MG63 (cell line): ENCODE measurements around the gene ELAVL1. TPM values are rescaled to one million over a fixed set of nuclear protein-coding genes. Genes with fewer than 3 reads are reported as not detected.
"Not testable (repeated sequence)": the region's sequence is repeated elsewhere in the genome, so short reads cannot be mapped to it uniquely, and the experiment has no call there.

ENCODE experiments used
- DNase-seq: peaks from one replicate; pipeline ENCODE4 v3.0.0-alpha.2; 2020
- H3K27me3 ChIP-seq: fragments of 250-450 bp; sonication (Bioruptor Pico); 2 replicates; pipeline ENCODE4 v1.5.1; 2020; ENCODE audit warnings: mild to moderate bottlenecking, moderate library complexity
- H3K36me3 ChIP-seq: fragments of 250-450 bp; sonication (Bioruptor Pico); 2 replicates; pipeline ENCODE4 v1.5.1; 2020; ENCODE audit warnings: mild to moderate bottlenecking, moderate library complexity
- H3K4me3 ChIP-seq: fragments of 250-450 bp; sonication (Bioruptor Pico); 2 replicates; pipeline ENCODE4 v1.5.1; 2020; ENCODE audit warnings: mild to moderate bottlenecking, moderate library complexity
- H3K9me3 ChIP-seq: fragments of 250-450 bp; sonication (Bioruptor Pico); 2 replicates; pipeline ENCODE4 v1.5.1; 2020; ENCODE audit warnings: mild to moderate bottlenecking, moderate library complexity
- total RNA-seq: library from RNA; depleted of rRNA; stranded (reverse); fragments of >200 nt; shearing (Covaris generic); gene quantifications from 2 replicates; pipeline ENCODE4 v1.2.3, GENCODE V29; 2014; ENCODE audit warnings: low replicate concordance

Gene ELAVL1
- total RNA-seq, 1 experiment from 2014 or later = 118 TPM

DNA sequence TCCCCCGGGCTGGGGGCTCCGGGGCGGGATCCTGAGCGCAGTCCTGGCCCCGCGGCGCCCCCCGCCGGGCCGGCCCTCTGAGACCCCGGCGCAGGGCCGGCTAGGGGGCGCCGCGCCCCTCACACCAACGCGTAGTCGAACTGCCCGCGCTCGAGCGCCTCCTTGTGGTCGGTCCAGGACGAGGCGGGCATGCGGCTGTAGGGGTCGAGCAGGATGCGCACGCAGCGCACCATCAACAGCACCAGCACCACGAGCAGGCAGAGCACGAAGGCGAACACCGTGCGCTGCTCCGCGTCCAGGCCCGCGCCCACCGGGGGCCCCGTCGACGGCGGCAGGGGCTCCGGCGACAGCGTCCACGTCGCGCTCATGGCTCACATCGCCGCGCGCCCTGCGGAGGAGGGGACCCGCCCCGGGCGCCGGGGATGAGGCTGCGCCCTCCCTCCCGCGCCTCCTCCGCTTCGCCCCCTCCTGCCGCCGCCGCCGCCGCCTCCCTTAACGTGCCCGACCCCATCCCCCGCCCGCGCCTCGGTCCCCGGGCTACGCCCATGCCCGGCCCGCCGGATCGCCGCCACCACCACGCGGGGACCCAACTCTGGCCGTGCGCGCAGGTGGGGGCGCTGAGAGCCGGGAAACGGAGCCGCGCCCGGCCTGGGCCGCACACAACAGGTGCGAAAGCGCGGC, 80.1 kb downstream of the ELAVL1 start:
- peak overlapping the region; percentile 44 for H3K4me3 ChIP-seq

GRCh38 chr19:7924651-7925170, 80.7 kb downstream of the ELAVL1 start:
- no peak overlapping the region; the same call in 1 of the 2 replicates for H3K4me3 ChIP-seq

More for the DNA sequence above, 80.1 kb downstream of the ELAVL1 start:
- peaks cover 51% of the 10 kb centered on the region for H3K36me3 ChIP-seq
- no peaks in the 10 kb centered on the region for H3K27me3 ChIP-seq
- H3K9me3 ChIP-seq = no peaks in the 10 kb centered on the region
- peak; percentile 83 for DNase-seq

GRCh38 chr19:7924241-7924640, 81.2 kb downstream of the ELAVL1 start:
- no peak overlapping the region for H3K4me3 ChIP-seq
- peaks cover 44% of the 10 kb centered on the region for H3K36me3 ChIP-seq
- DNase-seq = no peak
- H3K27me3 ChIP-seq = no peaks in the 10 kb centered on the region
- H3K9me3 ChIP-seq = no peaks in the 10 kb centered on the region

More at GRCh38 chr19:7924651-7925170, 80.7 kb downstream of the ELAVL1 start:
- Histone ChIP-seq H3K36me3 (peaks cover 47% of the 10 kb centered on the region), H3K27me3 (no peaks in the 10 kb centered on the region), H3K9me3 (no peaks in the 10 kb centered on the region)
- DNase-seq = no peak

DNA sequence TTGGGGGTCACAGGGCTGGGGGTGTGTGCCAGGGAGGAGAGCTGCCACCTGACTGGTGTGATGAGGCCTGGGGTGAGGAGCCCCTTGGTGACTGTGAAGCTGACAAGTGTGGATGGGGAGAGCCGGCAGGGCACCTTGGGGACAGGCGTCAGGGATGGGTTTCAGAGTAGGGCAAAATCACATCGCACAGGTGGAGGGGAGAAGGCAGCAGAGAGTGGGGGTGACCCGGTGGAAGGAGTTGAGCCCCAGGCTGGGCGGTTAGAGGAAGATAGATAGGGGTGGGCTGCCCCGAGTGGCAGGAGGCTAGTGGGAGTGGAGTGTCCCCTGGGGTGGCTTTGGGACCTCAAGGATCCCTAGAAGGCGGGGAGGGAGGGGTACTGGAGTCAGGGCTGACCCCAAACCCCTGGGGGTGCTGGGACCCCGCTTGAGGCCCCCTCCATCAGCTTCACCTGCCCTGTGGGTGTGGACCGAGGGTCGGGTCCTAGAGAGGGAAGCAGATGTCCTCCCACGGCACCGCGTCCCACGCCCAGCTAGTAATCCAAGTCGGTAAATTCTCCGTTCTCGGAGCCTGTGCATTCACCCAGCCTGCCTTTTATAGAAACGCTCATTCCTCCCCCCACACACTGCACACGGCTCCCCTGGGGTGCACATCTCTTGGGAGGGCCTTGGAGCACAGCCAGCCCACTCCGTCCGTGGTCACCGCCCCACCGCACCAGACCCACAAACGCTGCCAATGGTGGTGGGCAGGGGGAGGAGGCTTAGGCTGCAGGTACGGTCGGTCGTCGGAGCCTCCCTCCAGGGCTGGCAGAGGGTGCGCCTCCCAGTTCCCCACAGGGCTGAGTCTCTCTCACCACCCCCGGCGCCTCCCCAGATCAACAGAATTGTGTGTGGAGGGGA, 81.9 kb downstream of the ELAVL1 start:
- H3K36me3 ChIP-seq = peaks cover 40% of the 10 kb centered on the region
- no peak for DNase-seq
- no peaks in the 10 kb centered on the region for H3K9me3 ChIP-seq
- H3K4me3 ChIP-seq = no peak overlapping the region
- 0 out of 2 replicates have a peak, but pooled peaks cover under 1% of the 10 kb centered on the region for H3K27me3 ChIP-seq

DNA sequence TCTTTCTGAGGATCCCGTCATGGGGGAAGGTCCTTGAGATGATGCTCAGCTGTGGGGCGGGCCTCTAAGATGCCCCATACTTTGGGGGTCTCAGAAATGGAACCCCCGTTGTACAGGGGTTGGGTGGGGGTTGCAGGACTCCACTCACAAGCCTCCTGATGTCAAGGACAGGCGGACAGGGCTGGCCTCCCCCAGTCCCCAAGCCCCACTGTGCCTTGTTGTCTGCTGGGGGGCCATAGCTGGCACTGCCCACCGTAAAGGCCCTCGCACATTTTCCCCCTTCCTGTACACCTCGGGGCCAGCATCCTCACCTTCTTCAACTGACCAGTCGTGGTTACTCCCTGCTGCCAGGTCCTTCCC, 82.6 kb downstream of the ELAVL1 start:
- H3K9me3 ChIP-seq = no peaks in the 10 kb centered on the region
- no peak for DNase-seq

GRCh38 chr19:7921967-7922835, 83.2 kb downstream of the ELAVL1 start:
- H3K27me3 ChIP-seq = peaks cover 6% of the 10 kb centered on the region
- no peaks in the 10 kb centered on the region for H3K9me3 ChIP-seq
- H3K36me3 ChIP-seq = peaks cover 27% of the 10 kb centered on the region
- DNase-seq = no peak
- H3K4me3 ChIP-seq = no peak overlapping the region

More for the DNA sequence above, 82.6 kb downstream of the ELAVL1 start:
- Histone ChIP-seq H3K4me3 (no peak overlapping the region), H3K27me3 (0 out of 2 replicates have a peak, but pooled peaks cover 3% of the 10 kb centered on the region), H3K36me3 (peaks cover 33% of the 10 kb centered on the region)

DNA sequence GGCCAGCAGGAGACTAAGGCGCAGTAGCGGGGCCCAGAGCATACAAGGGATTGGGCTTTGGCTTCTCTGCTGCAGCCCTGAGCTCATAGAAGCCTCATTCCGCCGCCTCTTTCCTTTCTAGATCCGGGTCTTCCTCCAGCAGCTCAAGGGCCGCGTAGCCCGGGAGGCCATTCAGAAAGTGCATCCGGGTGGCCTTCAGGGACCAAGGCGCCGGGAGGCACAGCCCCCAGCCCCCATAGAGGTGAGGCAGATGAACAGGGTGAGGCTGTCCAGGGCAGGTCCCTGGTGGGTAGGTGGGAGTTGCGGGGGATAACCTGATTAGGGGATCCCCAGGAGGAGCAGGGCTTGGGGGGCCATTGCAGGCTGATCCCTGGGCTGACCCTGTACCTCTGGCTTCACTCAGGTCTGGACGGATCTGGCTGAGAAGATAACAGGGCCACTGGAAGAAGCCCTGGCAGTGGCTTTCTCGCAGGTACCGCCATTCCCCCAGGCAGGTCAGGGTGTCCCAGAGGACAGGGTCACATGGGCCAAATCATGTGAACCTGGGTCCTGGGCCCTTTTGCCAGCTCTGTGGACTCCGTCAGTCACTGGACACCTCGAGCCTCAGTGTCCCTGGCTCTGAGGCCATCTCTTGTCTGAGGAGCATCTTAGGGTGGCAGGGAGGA, 84.0 kb downstream of the ELAVL1 start:
- DNase-seq = no peak
- H3K36me3 ChIP-seq = peaks cover 19% of the 10 kb centered on the region
- H3K9me3 ChIP-seq = no peaks in the 10 kb centered on the region
- H3K27me3 ChIP-seq = peaks cover 12% of the 10 kb centered on the region
- peak overlapping the region; percentile 58 for H3K4me3 ChIP-seq

GRCh38 chr19:7920519-7921301, 84.7 kb downstream of the ELAVL1 start:
- no peaks in the 10 kb centered on the region for H3K9me3 ChIP-seq
- H3K4me3 ChIP-seq = peak overlapping the region; percentile 86
- DNase-seq = peak; percentile 99
- H3K36me3 ChIP-seq = peaks cover 18% of the 10 kb centered on the region
- peaks cover 19% of the 10 kb centered on the region for H3K27me3 ChIP-seq

DNA sequence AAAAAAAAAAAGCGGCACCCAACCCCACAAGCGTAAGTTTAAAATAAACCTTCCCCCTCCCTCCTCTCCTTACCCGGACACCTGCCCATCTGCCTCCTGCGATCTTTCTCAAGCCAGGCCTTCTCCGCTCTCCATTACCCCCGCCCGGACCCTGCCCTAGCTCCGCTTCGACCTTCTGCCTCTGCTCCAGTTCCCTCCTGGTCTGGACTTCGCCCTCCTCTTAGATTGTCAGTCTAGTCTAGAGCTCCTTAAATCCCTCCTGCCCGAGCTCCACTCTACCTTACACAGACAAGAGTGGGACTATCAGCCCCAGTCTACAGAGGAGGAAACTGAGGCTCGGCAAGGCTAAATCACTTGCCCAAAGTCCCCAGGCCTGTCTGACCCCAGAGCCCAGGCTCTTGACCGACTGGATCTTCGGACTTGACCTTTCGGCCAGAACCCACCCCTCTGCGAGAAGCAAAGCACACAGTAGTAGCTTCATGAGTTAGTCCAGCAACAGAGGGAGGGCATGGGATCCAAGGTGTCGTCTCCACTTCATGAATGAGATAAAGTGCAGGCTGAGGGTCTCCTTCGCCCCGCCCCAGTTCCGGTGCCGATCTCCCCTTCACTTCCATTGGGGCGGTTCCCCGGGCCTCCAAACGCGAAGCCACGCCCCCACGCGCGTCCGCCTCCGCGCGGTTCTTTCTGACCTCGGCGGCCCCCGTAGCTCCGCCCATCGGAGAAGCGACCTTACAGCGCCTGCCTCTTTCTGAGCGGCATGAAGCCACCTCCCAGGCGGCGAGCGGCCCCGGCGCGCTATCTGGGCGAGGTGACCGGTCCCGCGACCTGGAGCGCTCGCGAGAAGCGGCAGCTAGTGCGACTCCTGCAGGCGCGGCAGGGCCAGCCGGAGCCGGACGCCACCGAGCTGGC, 85.6 kb downstream of the ELAVL1 start, which contains the start of gene SNAPC2:
Gene SNAPC2 (plus strand): TSS at position 729 of the 909 bp plus-strand sequence. CDS start 29 bp downstream, at position 758.
- Histone ChIP-seq H3K36me3 (peaks cover 18% of the 10 kb centered on the region), H3K9me3 (no peaks in the 10 kb centered on the region), H3K4me3 (peak within 1 kb of the TSS; percentile 86), H3K27me3 (peaks cover 27% of the 10 kb centered on the region)
- DNase-seq = peak; percentile 99

DNA sequence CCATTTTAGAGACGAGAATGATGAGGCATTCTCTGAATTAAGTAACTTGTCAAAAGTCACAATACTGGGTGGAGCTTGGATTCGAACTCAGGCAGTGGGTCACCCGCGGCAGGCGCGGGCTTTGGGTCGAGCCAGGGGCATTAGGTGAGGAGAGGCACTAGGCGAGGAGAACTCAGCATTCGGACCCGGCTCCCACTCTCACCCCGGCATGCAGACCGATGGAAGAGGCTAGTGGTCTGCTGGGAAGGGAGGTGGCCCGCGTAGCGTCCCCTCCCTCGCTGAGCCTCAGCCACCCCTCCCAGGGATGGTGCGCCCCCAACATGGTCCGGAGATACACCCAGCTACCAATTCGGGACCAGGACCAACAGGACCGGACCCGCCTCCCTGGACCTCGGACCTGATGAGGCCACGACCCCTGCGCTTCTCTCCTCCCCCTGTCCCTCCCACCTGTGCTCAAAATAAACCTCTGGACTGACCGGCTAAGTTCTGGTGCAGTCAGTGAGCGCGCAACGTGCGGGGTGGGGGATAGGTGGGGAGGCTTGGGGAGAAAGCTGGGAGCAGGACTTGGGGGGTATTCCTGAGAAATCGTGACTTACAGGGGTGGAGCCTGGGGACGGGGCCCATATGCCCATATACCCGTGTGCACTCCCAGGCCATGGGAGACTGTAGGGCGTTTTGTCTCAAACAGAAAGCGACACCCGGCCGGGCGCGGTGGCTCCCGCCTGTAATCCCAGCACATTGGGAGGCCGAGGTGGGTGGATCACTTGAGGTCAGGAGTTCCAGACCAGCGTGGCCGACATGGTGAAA, 86.6 kb downstream of the ELAVL1 start:
- no peak for DNase-seq
- H3K4me3 ChIP-seq = no peak overlapping the region; the same call in 1 of the 2 replicates
- no peaks in the 10 kb centered on the region for H3K9me3 ChIP-seq
- peaks cover 18% of the 10 kb centered on the region for H3K36me3 ChIP-seq
- peaks cover 32% of the 10 kb centered on the region for H3K27me3 ChIP-seq

DNA sequence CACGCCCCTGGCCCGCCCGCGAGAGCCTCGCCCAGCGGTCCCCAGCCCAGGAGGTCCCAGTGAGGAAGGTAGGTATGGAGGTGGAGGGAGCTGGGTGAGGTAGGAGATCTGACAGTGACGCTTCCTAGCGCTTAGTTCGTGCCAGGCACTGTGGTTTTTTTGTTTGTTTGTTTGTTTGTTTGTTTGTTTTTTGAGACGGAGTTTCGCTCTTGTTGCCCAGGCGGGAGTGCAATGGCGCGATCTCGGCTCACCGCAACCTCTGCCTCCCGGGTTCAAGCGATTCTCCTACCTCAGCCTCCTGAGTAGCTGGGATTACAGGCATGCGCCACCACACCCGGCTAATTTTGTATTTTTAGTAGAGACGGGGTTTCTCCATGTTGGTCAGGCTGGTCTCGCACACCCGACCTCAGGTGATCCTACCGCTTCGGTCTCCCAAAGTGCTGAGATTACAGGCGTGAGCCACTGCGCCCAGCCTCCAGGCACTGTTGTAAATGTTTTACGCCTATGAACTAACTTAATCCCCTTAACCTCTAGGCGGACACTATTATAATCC, 87.3 kb downstream of the ELAVL1 start:
- not testable (repeated sequence) for H3K4me3 ChIP-seq, DNase-seq, H3K9me3 ChIP-seq
- Histone ChIP-seq H3K36me3 (peaks cover 17% of the 10 kb centered on the region), H3K27me3 (peaks cover 32% of the 10 kb centered on the region)

DNA sequence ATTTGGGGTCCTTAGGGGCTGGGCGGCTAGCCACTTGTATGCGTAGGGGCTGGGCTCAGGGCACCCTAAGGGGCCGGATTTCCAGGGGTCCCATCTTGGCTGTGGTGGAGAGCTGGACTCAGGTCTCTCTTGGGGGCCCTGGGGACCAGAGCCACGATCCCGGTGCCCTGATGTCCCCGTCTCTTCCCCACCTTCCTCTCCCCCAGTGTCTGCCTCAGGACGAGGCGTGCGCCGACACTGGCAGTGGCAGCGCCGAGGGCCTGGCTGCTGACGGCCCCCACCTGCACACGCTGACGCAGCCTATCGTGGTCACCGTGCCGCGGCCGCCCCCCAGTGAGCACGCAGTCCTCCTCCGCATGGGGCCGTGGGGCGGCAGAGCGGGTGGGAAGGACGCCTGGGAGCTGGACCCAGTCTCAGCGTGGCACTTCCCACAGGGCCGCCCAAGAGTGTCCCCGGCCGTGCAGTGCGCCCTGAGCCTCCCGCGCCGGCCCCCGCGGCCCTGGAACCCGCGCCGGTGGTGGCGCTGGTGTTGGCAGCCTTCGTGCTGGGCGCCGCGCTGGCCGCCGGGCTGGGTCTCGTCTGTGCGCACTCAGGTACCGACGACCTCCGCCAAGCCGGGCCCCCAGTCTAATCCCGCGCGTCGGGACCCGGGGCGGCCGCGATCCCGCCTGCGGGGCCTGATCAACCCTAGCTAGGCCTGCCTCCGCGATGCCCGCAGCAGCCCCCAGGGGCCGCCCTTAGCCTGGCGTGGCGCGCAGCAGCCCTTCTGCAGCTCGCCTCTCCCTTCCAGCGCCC, 88.0 kb downstream of the ELAVL1 start:
- Histone ChIP-seq H3K4me3 (no peak overlapping the region), H3K27me3 (peaks cover 32% of the 10 kb centered on the region), H3K9me3 (no peaks in the 10 kb centered on the region), H3K36me3 (peaks cover 14% of the 10 kb centered on the region)
- no peak for DNase-seq

DNA sequence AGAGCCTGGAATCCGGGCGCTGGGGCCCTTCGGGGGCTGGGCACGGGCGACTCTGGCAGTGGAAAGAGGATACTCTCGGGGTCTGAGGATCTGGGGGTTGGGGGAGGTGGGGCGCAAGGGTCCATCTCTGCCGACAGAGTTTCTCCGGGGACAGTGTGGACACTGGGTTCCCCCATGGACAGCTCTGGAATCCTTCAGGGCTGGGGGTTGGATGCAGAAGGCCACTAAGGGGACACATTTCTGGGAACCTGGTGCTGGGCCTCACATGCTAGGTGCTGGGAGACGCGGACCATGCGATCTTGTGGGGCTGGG, 88.5 kb downstream of the ELAVL1 start:
- H3K27me3 ChIP-seq = peaks cover 32% of the 10 kb centered on the region
- DNase-seq = no peak
- H3K9me3 ChIP-seq = no peaks in the 10 kb centered on the region
- H3K36me3 ChIP-seq = peaks cover 12% of the 10 kb centered on the region
- H3K4me3 ChIP-seq = no peak overlapping the region
